NT2/D1 (cell line): ENCODE results near the gene VWDE.

Experiments
- SUZ12 ChIP-seq: IDR thresholded peaks from 2 replicates; pipeline ENCODE4 v1.6.1; 2011; ENCODE audit not compliant: insufficient read length, insufficient read depth; ENCODE audit errors: extremely low read depth
- YY1 ChIP-seq: IDR thresholded peaks from 2 replicates; pipeline ENCODE4 v1.6.1; 2011; ENCODE audit not compliant: insufficient read length, insufficient read depth
- ZNF274 ChIP-seq: IDR thresholded peaks from 2 replicates; pipeline ENCODE4 v1.6.1; 2011; ENCODE audit warnings: mild to moderate bottlenecking, low read depth, low read length

GRCh38 chr7:12434012-12434642 is 30.5 kb upstream of the VWDE start:
- TF ChIP-seq ZNF274 (no peak), YY1 (no peak), SUZ12 (no peak)
